Heart left ventricle (tissue), 13 donors: Measurements from ENCODE around the gene NFE2.

Experiments used
- POLR2A ChIP-seq, 2 donors: fragments of 450-650 bp; IDR thresholded peaks; one replicate each; pipeline ENCODE4 v1.6.1; 2017; ENCODE audit warnings: antibody characterized with exemption in 2 of 2, mild to moderate bottlenecking in 2 of 2, moderate library complexity in 2 of 2
- TF ChIP-seq, protein P1 (sequence below), 12 donors: fragments of 200-600 bp; sonication (generic) in 4 of 12; IDR thresholded peaks; one replicate each; pipeline versions ENCODE4 v1.5.0 to v1.8.0; 2018 to 2022; ENCODE audit warnings: antibody characterized with exemption in 12 of 12, mild to moderate bottlenecking in 5 of 12
- donor health status: ischemic (EF 13 %, LVEDD 7.1; RV severe dilation, severe dysfunction).
- donor health status: DM: no; HTN: yes; CAD: no.
- donor health status: DM: no; HTN: no; CAD: no.
- donor health status: ischemic (EF 25% LVEDD 6.9; RV normal size, moderate dysfunction).
- donor health status: ischemic (EF 25% LVEDD 5.7; RV mildly dilated, moderate dysfunction).
- donor health status: ischemic (EF 35%, LVEDD 5.7; RV mildly dilated, moderate dysfunction).
- donor health status: nonischemic (EF 11% LVEDD 7.7; RV severe dilation, severe dysfunction).
- donor health status: DM: yes; HTN: yes; CAD: no.
- donor health status: PGD.
- donor health status: ischemic (EF 29% LVEDD 5.4; RV normal size, mild dysfunction).
- donor health status: nonischemic (EF 23%, LVEDD 6.1; RV moderate dilation, normal function).

DNA sequence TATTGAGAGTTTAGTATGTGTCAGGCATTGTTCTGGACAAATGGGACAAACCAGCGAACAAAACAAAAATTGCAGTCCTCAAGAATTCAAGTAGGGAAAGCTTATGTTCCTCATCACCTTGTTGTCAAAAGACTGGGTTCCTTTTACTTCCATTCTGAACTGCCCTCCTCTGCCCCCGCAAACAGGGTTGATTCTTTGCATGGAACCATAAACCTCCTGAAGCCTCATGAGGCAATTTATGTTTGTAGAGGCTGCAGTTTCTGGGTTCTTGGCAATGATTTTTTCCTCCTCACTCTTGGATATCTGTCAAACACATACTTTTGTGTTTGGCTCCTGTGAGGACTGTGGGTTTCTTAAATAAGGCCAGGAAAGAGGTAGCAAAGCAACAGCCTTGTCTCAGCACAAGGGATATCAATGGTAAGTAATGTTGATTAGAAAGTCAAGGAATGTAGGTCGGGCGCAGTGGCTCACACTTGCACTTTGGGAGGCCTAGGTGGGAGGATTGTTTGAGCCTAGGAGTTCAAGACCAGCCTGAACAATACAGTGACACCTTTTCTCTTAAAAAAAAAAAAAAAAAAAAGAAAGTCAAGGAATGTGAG is 38.0 kb upstream of the NFE2 start:
- TF ChIP-seq, protein P1, sequence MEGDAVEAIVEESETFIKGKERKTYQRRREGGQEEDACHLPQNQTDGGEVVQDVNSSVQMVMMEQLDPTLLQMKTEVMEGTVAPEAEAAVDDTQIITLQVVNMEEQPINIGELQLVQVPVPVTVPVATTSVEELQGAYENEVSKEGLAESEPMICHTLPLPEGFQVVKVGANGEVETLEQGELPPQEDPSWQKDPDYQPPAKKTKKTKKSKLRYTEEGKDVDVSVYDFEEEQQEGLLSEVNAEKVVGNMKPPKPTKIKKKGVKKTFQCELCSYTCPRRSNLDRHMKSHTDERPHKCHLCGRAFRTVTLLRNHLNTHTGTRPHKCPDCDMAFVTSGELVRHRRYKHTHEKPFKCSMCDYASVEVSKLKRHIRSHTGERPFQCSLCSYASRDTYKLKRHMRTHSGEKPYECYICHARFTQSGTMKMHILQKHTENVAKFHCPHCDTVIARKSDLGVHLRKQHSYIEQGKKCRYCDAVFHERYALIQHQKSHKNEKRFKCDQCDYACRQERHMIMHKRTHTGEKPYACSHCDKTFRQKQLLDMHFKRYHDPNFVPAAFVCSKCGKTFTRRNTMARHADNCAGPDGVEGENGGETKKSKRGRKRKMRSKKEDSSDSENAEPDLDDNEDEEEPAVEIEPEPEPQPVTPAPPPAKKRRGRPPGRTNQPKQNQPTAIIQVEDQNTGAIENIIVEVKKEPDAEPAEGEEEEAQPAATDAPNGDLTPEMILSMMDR (IDR thresholded peaks at IDR 0.05): no peak
- TF ChIP-seq POLR2A (IDR thresholded peaks at IDR 0.05): no peak
